ENCODE results near the gene OR1E1.
"Not testable (repeated sequence)": the region's sequence is repeated elsewhere in the genome, so short reads cannot be mapped to it uniquely, and the experiment has no call there.

The OR1E1 gene, protein sequence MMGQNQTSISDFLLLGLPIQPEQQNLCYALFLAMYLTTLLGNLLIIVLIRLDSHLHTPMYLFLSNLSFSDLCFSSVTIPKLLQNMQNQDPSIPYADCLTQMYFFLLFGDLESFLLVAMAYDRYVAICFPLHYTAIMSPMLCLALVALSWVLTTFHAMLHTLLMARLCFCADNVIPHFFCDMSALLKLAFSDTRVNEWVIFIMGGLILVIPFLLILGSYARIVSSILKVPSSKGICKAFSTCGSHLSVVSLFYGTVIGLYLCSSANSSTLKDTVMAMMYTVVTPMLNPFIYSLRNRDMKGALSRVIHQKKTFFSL

DNA sequence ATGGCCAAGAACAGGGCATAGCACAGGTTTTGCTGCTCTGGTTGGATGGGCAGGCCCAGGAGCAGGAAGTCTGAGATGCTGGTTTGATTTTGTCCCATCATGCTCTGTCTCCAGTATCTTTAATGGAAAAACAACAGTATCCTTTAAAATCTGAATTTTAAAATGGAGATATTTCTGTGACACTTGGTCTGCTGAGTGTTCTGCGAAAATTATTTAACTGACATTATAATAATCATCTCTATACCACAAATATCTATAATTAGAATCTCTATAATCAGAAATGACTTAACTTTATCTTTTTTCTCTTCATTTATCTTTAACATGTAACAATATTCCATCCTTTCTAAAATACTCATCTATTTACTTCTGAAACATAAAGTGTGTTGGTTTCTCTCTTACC, at the start of gene OR1E1:
Gene OR1E1 (minus strand): TSS at position 101 of the 400 bp plus-strand sequence. CDS start 0 bp downstream, at position 101.
- no peak for DNase-seq (ENCODE audit: low spot score)

DNA sequence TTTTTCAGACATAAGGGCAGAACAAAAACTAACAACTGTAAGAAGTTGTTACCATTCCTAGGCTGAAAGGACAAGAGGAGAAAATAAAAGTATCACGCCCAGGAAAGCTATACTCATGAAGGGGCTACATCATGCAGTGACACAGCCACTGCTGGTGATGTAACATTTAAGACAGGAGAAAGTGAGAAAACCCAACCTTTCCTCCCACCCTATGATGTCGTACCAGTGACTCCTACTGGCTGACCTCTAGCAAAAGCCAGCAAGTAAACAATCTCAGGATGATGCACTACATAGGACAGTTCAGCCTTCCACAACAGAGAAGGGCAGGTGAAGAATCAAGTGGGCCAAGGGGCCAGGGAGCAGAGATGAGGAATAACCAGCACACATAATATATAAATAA, 49.4 kb upstream of the OR1E1 start:
- no peak for DNase-seq (ENCODE audit: low spot score)

DNA sequence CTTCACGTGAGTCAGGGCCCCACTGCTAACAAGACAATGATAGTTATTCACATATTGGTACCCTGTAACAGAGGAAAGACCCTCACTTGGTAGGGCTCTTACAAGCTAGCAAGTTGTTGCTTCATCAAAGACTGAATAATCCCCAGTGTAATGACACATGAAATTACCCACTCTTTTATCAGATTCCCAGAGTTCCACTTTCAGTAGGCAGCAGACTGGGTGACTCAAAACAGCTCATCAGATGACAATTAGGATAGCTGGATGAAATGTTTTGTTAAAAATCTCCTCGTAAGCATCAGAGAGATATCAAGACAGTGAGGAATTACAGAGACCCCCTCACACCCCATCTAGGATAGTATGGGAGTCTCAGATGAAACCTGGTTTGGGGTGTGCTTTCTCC, 42.2 kb upstream of the OR1E1 start:
- DNase-seq (ENCODE audit: low spot score), result no peak

DNA sequence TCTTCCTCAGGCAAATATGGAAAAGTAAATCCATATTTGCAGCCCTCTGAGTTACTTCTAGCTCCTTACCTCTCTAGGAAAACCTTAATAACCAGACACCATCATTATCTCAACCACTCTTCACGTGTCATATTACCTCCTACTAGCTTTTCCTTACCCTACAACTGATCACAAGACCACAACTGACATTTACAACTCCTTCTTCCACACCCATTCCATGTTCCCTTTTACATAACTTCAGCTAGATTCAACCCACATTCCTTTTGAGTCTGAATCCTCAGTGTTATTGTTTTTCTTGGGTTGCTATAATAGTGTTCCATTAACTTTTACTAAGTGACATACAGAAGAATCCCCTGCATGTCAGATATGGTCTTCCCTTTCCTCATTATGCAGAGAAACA, 40.2 kb upstream of the OR1E1 start:
- DNase-seq (ENCODE audit: low spot score), result no peak

DNA sequence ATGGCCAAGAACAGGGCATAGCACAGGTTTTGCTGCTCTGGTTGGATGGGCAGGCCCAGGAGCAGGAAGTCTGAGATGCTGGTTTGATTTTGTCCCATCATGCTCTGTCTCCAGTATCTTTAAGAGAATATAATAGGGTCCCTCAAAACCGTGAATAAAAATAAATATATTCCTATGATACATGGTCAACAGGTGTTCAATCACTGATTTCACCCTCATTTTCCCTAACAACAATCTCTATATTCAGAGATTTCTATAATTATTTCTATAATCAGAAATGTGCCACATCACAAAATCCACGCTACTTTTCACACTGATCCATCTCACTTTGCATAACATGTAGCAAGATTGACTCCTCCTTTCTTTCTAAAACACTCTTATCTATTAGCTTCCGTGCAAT, 35.5 kb upstream of the OR1E1 start, which contains the start of gene OR1E2:
Gene OR1E2 (minus strand): TSS at position 101 of the 400 bp plus-strand sequence. CDS start 0 bp downstream, at position 101.
- no peak for DNase-seq (ENCODE audit: low spot score)

DNA sequence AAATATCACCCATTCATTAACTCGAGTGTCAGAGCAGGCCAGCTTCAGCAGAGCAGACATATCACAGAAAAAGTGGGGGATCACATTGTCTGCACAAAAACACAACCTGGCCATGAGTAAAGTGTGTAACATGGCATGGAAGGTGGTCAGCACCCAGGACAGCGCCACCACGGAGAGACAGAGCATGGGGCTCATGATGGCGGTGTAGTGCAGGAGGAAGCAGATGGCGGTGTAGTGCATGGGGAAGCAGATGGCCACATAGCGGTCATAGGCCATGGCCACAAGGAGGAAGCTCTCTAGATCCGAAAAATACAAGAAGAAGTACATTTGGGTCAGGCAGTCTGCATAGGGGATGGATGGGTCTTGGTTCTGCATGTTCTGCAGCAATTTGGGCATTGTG, 35.0 kb upstream of the OR1E1 start:
- DNase-seq (ENCODE audit: low spot score), result not testable (repeated sequence)

DNA sequence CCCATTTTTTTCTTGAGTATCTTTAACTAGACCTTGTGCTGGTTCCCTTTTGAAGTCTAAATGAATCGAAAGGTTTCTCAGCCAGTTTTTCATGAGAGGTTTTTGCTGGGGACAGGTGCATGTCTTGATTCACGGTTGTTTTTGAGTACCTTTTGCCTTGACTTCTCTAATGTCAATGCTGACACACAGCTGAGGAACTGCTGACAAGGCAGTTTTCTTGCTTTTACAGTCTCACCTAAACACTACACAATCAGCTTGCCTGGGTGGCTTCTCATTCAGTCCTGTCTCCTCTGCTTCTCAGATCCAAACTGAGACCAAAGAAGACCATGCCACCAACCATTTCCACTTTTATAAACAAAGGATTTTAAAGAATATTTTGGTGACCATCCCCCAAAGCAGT, 20.0 kb upstream of the OR1E1 start:
- no peak for DNase-seq (ENCODE audit: low spot score)

DNA sequence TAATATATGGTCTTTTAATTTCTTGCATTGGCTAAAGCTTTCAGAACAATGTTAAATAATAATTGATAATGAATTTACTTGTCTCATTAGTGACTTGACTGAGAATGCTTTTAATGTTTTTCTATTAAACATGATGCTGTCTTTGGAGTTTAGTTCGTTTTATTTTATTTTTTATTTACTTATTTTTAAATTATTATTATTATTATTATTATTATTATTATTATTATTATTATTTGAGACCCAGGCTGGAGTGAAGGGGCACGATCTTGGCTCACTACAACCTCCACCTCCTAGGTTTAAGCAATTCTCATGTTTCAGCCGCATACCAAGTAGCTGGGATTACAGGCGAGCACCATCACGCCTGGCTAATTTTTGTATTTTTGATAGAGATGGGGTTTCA, 17.4 kb upstream of the OR1E1 start:
- no peak for DNase-seq (ENCODE audit: low spot score)

DNA sequence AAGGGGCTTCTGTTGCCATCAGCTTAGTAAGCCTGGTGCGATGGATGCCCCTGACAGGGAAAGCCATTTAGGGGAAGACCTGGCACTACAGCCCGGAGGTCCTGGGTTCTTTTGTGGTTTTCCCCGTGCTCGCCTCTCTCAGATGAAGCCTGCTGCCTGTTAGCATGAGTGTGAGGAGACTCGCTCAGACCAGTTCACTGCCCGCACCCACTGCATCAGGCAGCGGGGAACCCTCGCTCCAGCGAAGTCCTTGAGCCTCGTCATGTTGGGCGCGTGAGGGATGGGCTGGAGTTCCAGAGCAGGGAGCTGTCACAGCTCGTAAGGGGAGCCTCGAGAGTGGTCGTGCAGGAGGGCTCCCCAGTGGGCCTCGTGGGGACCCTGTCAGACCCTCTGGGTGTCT, 14.0 kb upstream of the OR1E1 start:
- not testable (repeated sequence) for DNase-seq (ENCODE audit: low spot score)

DNA sequence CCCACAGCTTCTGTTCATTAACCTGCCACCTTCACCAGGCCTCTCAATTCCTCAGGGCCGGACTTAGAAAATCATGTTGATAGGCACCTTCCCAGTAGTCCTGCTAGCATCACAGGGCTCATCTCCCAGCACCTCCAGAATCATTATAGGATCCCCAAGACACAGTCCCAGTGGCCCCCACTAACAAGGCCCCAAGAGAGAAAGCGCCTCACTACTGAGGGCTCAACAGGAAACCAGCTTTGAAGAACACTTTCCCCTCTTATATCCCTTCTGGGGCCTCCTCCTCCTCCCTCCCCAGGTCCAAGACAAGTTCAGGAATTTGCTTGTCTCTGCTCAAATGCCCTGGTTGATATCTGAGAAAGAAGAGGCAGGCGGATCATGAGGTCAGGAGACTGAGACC, 12.9 kb upstream of the OR1E1 start, which contains the start of gene OR3A3:
Gene OR3A3 (plus strand): TSS at position 301 of the 400 bp plus-strand sequence.
- DNase-seq (ENCODE audit: low spot score), result no peak

DNA sequence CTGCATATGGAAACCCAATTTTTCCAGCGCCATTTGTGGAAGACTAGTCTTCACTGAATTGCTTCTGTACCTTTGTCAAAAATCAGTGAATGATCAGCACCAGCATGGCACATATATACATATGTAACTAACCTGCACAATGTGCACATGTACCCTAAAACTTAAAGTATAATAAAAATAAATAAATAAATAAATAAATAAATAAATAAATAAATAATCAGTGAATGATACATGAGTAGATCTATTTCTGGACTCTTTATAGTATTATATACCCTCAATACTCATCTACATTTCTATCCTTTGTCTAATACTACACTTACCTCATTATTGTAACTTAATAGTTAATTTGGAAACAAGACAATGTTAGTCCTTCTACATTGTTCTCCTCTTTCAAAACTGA, 5.6 kb upstream of the OR1E1 start:
- DNase-seq (ENCODE audit: low spot score), result not testable (repeated sequence)

DNA sequence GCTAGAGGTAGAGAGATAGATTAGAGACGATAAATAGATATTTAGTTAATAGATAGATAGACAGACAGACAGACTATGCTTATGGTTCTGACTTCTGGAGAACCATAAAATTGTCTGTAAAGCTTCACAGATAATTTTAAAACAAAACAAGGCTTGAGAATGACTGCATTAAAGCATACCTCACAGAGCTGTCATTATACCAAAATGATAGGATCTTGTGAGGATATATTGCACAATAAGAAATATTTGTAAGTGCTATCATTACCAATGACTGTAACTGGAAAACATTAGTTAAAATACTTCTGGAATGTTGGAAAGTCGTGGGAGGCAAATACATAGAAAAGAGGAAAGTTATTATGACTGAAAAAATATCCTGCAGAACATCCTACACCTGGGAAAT, 3.6 kb upstream of the OR1E1 start:
- DNase-seq (ENCODE audit: low spot score), result no peak

DNA sequence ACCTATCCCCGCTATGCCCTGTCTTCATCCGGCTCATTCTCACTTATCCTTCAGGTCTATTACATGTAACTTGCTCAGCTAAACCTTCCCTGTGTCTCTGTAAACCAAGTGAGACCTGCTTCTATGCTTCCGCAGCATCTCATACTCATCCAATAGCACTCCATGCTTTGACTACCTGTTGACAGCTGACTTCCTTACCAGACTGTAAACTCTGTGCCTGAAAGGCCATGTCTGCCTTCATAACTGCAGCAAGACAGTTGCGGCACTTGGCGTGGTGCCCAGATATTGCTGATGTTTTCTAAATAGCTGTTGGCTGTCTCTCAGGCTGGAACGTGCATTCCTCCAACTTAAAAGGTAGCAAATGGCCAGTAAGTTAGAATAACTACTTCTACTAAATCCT, 1.8 kb upstream of the OR1E1 start:
- DNase-seq (ENCODE audit: low spot score), result no peak

DNA sequence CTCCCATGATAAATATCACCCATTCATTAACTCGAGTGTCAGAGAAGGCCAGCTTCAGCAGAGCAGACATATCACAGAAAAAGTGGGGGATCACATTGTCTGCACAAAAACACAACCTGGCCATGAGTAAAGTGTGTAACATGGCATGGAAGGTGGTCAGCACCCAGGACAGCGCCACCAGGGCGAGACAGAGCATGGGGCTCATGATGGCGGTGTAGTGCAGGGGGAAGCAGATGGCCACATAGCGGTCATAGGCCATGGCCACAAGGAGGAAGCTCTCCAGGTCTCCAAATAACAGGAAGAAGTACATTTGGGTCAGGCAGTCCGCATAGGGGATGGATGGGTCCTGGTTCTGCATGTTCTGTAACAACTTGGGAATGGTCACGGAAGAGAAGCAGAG, 409 bp downstream of the OR1E1 start:
- DNase-seq (ENCODE audit: low spot score), result not testable (repeated sequence)

DNA sequence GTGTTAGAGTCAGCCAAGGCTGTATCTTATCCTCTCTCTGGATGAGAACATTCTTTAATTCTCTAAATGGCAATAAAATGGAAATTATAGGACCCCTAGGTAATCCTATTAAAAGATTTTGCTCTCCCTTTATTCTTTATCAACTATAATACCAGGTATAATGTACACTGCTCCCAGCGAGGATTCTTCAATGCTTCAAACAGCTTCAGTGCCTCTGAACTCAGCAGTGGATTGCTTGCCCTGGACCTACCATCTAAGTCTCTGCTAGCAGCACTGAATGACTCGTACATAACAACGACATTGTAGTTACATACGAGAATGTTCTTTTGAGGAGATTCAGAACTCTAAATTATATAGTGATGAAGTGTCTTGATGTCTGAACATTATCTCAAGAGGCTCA, 8.4 kb downstream of the OR1E1 start:
- no peak for DNase-seq (ENCODE audit: low spot score)

DNA sequence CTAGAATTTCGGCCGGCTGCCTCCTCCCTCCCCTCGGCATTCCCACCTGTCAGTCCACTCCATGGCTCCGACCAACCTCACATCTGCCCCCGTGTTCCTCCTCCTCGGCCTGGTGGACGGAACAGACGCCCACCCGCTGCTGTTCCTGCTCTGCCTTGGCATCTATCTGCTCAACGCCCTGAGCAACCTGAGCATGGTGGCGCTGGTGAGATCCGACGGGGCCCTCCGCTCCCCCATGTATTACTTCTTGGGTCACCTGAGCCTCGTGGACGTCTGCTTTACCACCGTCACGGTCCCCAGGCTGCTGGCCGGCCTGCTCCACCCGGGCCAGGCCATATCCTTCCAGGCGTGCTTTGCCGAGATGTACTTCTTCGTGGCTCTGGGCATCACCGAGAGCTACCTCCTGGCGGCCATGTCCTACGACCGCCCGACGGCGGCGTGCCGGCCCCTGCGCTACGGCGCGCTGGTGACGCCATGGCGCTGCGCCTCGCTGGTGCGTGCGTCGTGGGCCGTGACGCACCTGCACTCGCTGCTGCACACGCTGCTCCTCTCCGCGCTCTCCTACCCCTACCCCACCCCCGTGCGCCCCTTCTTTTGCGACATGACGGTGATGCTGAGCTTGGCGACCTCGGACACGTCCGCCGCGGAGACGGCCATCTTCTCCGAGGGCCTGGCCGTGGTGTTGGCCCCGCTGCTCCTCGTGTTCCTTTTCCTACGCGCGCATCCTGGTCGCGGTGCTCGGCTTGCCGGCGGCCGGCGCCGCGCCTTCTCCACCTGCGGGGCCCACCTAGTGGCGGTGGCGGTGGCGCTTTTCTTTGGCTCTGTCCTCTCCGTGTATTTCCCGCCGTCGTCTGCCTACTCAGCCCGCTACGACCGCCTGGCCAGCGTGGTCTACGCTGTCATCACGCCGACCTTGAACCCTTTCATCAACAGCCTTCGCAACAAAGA, 12.1 kb downstream of the OR1E1 start, which contains the start of gene OR3A2:
Gene OR3A2 (minus strand): TSS at position 440 of the 948 bp plus-strand sequence.
- DNase-seq (ENCODE audit: low spot score), result no peak

DNA sequence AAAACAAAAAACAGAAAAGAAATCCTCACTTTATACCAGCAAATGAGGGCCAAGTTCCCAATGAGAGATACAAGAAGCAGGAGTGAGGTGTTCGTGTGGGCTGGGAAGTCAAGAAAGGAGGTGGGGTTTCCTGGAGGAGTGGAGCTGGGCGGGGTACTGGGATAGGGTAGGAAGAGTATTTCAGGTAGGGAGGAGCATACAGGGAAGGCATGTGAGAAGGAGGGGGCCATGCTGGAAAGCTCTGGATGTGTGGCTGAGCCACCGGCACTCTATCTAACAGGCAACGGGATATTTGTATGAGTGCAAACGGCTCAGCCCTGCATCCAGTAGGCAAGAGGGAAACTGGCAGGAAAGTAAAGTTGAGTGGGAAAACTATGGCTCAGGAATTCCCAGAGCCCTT, 16.3 kb downstream of the OR1E1 start:
- no peak for DNase-seq (ENCODE audit: low spot score)

DNA sequence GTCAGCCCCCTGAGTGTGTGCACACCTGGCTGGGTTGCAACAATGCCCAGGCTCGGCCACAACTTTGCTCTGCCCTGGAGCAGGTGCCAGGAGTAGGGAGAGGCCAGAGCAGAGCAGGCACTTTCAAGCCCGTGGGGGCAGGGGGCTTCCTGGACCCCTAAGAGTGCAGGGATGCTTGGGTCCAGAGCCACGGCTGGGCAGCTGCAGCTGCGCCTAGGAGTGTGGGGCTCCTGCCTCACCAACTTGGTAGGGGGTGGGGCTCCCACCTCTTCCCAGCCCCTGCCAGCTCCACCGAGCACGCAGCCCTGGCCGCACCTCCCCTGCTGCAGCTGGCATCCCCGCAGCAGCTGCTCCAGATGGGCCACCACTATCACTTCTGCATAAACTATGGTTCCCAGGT, 19.9 kb downstream of the OR1E1 start:
- DNase-seq (ENCODE audit: low spot score), result no peak

DNA sequence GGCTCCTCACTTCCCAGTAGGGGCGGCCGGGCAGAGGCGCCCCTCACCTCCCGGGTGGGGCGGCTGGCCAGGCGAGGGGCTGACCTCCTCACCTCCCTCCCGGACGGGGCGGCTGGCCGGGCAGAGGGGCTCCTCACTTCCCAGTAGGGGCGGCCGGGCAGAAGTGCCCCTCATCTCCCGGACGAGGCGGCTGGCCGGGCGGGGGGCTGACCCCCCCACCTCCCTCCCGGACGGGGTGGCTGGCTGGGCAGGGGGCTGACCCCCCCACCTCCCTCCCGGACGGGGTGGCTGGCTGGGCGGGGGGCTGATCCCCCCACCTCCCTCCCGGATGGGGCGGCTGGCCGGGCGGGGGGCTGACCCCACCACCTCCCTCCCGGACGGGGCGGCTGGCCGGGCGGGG, 27.0 kb downstream of the OR1E1 start:
- not testable (repeated sequence) for DNase-seq (ENCODE audit: low spot score)

Measured in CD4-positive, alpha-beta T cell treated with Interleukin-15 for 4 hours (primary cell).